Measurements from ENCODE around the gene GLI3. TPM values are rescaled to one million over a fixed set of nuclear protein-coding genes. Genes with fewer than 3 reads are reported as not detected.

Gene GLI3
- total and polyA plus RNA-seq, 2 experiments from 2014 or later = 4.0 to 5.2 TPM

DNA sequence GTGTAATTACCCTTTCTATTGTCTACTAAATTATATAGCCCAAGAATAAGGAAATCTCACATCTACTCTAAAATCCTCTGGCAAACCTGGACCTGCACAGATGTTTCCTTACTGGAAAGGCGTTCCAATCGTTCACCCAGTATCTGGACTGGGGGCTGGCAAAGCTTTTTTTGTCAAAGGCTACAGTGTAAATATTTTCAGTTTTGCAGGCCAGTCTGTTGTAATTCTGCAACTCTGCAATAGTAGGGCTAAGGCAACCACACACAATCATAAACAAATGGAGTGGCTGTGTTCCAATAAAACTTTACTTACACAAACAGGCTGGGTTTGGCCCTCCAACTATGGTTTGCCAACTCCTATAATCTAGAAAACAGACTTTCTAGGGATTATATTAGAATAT lies 56.2 kb downstream of the GLI3 start:
- no peak overlapping the region for H3K9ac ChIP-seq
- H3K27ac ChIP-seq = no peak overlapping the region
- H3K9me3 ChIP-seq (ENCODE audit: low read depth) = no peaks in the 10 kb centered on the region
- H3K4me2 ChIP-seq (ENCODE audit: unreplicated experiment) = no peak overlapping the region
- no peaks in the 10 kb centered on the region for H3K9me2 ChIP-seq (ENCODE audit: insufficient read depth)
- no peaks in the 10 kb centered on the region for H3F3A ChIP-seq (ENCODE audit: insufficient read depth)
- H3K4me3 ChIP-seq = no peak overlapping the region
- in situ Hi-C loops (cut with MboI) = no loop called here
- H4K20me1 ChIP-seq (ENCODE audit: insufficient read depth) = no peaks in the 10 kb centered on the region
- no peaks in the 10 kb centered on the region for H3K36me3 ChIP-seq (ENCODE audit: low read depth)
- no peak for DNase-seq
- H2AFZ ChIP-seq = no peak overlapping the region
- no peaks in the 10 kb centered on the region for H3K27me3 ChIP-seq (replicated peaks; ENCODE audit: insufficient read depth)
- H3K4me1 ChIP-seq (ENCODE audit: insufficient read depth) = no peaks in the 10 kb centered on the region
- WGBS, 2 experiments (ENCODE audit: low coverage in 1 of 2, low lambda C conversion rate in 2 of 2, missing lambda C conversion rate in 2 of 2) = 29 to 52% methylated on average over 2 of the region's 2 CpGs
- peaks cover 11% of the 10 kb centered on the region; the same call in 1 of the 2 replicates for H3K79me2 ChIP-seq (ENCODE audit: insufficient read depth)
- TF ChIP-seq EZH2phosphoT487 (IDR thresholded peaks at IDR 0.05; ENCODE audit: insufficient read depth, low read depth) (no peak), EZH2 (IDR thresholded peaks at IDR 0.05; ENCODE audit: insufficient read depth, poor library complexity, severe bottlenecking) (no peak)

DNA sequence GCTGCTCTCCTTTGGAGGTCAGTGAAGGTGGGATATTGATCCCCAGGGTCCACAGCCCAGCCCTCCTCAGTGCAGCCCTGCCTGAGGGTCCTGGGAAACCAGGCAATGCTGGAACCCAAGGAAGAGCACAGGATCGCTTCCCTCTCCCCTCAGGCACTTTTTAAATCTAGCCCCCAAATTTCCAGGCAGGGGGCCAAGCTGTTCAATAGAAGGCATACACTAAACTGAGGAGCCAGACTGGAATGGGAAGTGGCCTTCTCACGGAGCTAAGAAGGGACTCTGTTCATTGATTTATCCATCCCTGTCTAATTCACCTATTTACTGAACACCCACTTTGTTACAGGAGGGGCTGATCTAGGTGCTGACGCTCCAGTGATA lies 60.3 kb downstream of the GLI3 start:
- H3K79me2 ChIP-seq (ENCODE audit: insufficient read depth) = 0 out of 2 replicates have a peak, but pooled peaks cover 14% of the 10 kb centered on the region

DNA sequence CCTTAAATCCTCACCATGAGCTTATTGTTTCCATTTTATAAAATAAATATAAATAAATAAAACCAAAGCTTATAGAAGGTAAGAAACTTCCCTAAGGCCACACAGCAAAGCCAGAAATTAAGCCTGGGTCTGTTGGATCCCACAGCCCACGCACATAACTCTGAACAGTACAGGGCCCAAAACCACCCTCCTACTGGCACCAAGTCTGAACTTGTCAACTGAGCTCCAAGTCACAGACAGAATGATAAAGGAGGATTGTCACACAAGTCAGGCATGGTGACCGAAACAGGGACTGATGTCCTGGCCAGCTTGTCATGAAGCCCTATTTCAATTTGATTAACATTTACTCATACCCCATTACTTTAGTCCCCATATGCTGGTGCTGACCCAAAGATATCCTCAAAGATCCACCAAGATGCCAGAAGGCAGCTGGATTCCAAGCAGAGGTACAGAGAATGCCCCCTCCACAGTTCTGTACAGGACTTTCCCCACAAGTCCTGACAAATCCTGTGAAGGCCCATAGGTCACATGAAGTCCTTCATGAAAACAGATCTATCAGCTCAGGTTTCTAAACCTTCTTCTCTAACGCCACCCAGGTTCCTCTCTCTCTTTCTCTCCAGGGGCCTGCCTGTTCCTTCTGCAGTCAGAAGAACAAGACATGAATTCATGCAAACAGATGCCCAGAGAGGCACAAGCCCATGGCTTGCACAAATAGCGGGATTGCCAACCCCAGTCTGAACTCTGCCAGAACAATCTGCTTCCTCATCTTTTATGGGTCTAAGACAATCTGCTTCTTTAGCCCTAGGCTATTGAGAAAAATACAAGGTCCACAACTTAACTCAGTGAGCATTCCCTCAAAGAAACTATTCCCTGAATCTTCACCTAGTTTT lies 60.9 kb downstream of the GLI3 start:
- Histone ChIP-seq H3K27me3 (replicated peaks; ENCODE audit: insufficient read depth) (no peaks in the 10 kb centered on the region), H3K4me1 (ENCODE audit: insufficient read depth) (peaks cover 4% of the 10 kb centered on the region; the same call in 1 of the 2 replicates), H3K4me3 (no peak overlapping the region), H3K4me2 (ENCODE audit: unreplicated experiment) (no peak overlapping the region), H3K79me2 (ENCODE audit: insufficient read depth) (0 out of 2 replicates have a peak, but pooled peaks cover 14% of the 10 kb centered on the region), H3K27ac (no peak overlapping the region), H3K9me2 (ENCODE audit: insufficient read depth) (no peaks in the 10 kb centered on the region), H3F3A (ENCODE audit: insufficient read depth) (0 out of 2 replicates have a peak, but pooled peaks cover 3% of the 10 kb centered on the region), H2AFZ (no peak overlapping the region), H4K20me1 (ENCODE audit: insufficient read depth) (no peaks in the 10 kb centered on the region), H3K9me3 (ENCODE audit: low read depth) (no peaks in the 10 kb centered on the region), H3K9ac (no peak overlapping the region), H3K36me3 (ENCODE audit: low read depth) (no peaks in the 10 kb centered on the region)
- in situ Hi-C loops (cut with MboI) = no loop called here
- TF ChIP-seq EZH2phosphoT487 (IDR thresholded peaks at IDR 0.05; ENCODE audit: insufficient read depth, low read depth) (no peak), EZH2 (IDR thresholded peaks at IDR 0.05; ENCODE audit: insufficient read depth, poor library complexity, severe bottlenecking) (no peak)
- 71 to 79% methylated on average over 4 of the region's 4 CpGs for WGBS, 2 experiments (ENCODE audit: low coverage in 1 of 2, low lambda C conversion rate in 2 of 2, missing lambda C conversion rate in 2 of 2)
- peak; percentile 7 for DNase-seq

More for the DNA sequence above, 60.3 kb downstream of the GLI3 start:
- Histone ChIP-seq H3F3A (ENCODE audit: insufficient read depth) (no peaks in the 10 kb centered on the region), H4K20me1 (ENCODE audit: insufficient read depth) (no peaks in the 10 kb centered on the region), H3K9me3 (ENCODE audit: low read depth) (no peaks in the 10 kb centered on the region), H3K4me3 (no peak overlapping the region), H3K27me3 (replicated peaks; ENCODE audit: insufficient read depth) (no peaks in the 10 kb centered on the region), H3K9ac (no peak overlapping the region), H3K27ac (no peak overlapping the region), H3K9me2 (ENCODE audit: insufficient read depth) (no peaks in the 10 kb centered on the region), H3K4me1 (ENCODE audit: insufficient read depth) (0 out of 2 replicates have a peak, but pooled peaks cover 4% of the 10 kb centered on the region), H3K36me3 (ENCODE audit: low read depth) (no peaks in the 10 kb centered on the region), H2AFZ (no peak overlapping the region), H3K4me2 (ENCODE audit: unreplicated experiment) (no peak overlapping the region)
- in situ Hi-C loops (cut with MboI) = no loop called here
- no peak for DNase-seq
- no peak for TF ChIP-seq EZH2 (IDR thresholded peaks at IDR 0.05; ENCODE audit: insufficient read depth, poor library complexity, severe bottlenecking)
- TF ChIP-seq EZH2phosphoT487 (IDR thresholded peaks at IDR 0.05; ENCODE audit: insufficient read depth, low read depth) = no peak
- 88 to 96% methylated on average over 3 of the region's 3 CpGs for WGBS, 2 experiments (ENCODE audit: low coverage in 1 of 2, low lambda C conversion rate in 2 of 2, missing lambda C conversion rate in 2 of 2)

DNA sequence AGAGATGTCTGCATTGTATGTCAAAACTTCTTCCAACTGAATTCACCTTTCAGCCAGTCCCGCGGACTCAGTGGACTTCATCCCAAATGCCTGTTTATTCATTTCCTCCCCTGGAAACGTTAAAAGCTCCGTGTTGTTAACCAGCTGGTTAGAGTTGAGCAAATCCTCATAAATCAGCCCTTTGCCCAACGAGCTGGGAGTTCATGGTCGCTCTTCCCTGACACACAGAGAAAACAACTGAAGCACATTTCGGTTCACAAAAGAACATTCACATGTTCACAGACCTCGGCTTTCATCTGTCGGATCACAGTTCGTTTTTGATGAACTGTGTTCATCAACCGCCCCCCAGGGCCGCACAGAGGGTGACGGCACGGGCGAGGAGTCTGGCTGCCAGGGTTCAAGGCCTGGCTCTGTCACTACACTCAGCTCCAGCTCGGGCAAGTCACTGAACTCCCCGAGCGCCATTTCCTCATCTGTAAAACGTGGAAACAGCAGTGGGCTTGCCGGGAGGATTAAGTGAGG lies 62.6 kb downstream of the GLI3 start:
- Histone ChIP-seq H3K4me3 (0 out of 2 replicates have a peak overlapping the region, but pooled peaks have one; percentile 27), H3K9me2 (ENCODE audit: insufficient read depth) (no peaks in the 10 kb centered on the region), H2AFZ (peak overlapping the region; percentile 77), H3F3A (ENCODE audit: insufficient read depth) (0 out of 2 replicates have a peak, but pooled peaks cover 10% of the 10 kb centered on the region), H3K36me3 (ENCODE audit: low read depth) (no peaks in the 10 kb centered on the region), H4K20me1 (ENCODE audit: insufficient read depth) (no peaks in the 10 kb centered on the region), H3K9ac (peak overlapping the region; percentile 34; the same call in 1 of the 2 replicates), H3K4me1 (ENCODE audit: insufficient read depth) (peaks cover 12% of the 10 kb centered on the region), H3K79me2 (ENCODE audit: insufficient read depth) (0 out of 2 replicates have a peak, but pooled peaks cover 14% of the 10 kb centered on the region), H3K4me2 (ENCODE audit: unreplicated experiment) (peak overlapping the region; percentile 33), H3K9me3 (ENCODE audit: low read depth) (no peaks in the 10 kb centered on the region), H3K27me3 (replicated peaks; ENCODE audit: insufficient read depth) (no peaks in the 10 kb centered on the region), H3K27ac (no peak overlapping the region)
- no peak for TF ChIP-seq EZH2phosphoT487 (IDR thresholded peaks at IDR 0.05; ENCODE audit: insufficient read depth, low read depth)
- no peak for TF ChIP-seq EZH2 (IDR thresholded peaks at IDR 0.05; ENCODE audit: insufficient read depth, poor library complexity, severe bottlenecking)
- peak; percentile 53 for DNase-seq
- in situ Hi-C loops (cut with MboI) = no loop called here
- WGBS, 2 experiments (ENCODE audit: low coverage in 1 of 2, low lambda C conversion rate in 2 of 2, missing lambda C conversion rate in 2 of 2) = 16 to 20% methylated on average over 20 of the region's 20 CpGs

All from GM23248 (cell line).